Fibroblast of mammary gland (primary cell): ENCODE data around the gene ATP2A3.

Experiments used
- DNase-seq: peaks from one replicate; pipeline ENCODE4 v3.0.0-alpha.2; 2010; ENCODE audit warnings: low read depth
- H3K4me3 ChIP-seq: 2 replicates; pipeline ENCODE4 v1.5.1; 2011; ENCODE audit warnings: low read depth, mild to moderate bottlenecking, low read length, moderate library complexity; ENCODE audit not compliant: control insufficient read depth
- TF ChIP-seq, protein P1 (sequence below): conservative IDR thresholded peaks from 2 replicates; pipeline ENCODE4 v1.5.1; 2011; ENCODE audit warnings: low read depth, low read length, inconsistent platforms; ENCODE audit not compliant: control insufficient read depth, insufficient read depth

ATP2A3 gene

DNA sequence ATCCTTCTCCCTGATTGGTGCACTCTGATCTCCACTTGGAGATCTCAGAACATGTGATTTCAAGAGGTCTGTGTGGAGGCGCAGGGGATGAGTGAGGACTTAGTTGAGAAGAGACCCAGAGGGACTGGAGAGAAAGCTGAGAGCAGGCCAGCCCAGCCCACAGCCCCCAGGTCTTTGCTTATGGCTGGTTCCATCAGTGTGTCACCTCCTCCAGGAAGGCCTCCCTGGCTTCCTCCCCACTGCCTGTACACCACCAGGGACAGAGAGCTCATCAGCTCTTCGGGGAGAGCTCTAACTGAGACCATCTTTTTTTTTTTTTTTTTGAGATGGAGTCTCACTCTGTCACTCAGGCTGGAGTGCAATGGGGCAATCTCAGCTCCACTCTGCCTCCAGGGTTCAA is 51.4 kb downstream of the ATP2A3 start:
- H3K4me3 ChIP-seq = no peak overlapping the region
- no peak for DNase-seq
- TF ChIP-seq, protein P1, sequence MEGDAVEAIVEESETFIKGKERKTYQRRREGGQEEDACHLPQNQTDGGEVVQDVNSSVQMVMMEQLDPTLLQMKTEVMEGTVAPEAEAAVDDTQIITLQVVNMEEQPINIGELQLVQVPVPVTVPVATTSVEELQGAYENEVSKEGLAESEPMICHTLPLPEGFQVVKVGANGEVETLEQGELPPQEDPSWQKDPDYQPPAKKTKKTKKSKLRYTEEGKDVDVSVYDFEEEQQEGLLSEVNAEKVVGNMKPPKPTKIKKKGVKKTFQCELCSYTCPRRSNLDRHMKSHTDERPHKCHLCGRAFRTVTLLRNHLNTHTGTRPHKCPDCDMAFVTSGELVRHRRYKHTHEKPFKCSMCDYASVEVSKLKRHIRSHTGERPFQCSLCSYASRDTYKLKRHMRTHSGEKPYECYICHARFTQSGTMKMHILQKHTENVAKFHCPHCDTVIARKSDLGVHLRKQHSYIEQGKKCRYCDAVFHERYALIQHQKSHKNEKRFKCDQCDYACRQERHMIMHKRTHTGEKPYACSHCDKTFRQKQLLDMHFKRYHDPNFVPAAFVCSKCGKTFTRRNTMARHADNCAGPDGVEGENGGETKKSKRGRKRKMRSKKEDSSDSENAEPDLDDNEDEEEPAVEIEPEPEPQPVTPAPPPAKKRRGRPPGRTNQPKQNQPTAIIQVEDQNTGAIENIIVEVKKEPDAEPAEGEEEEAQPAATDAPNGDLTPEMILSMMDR = no peak

DNA sequence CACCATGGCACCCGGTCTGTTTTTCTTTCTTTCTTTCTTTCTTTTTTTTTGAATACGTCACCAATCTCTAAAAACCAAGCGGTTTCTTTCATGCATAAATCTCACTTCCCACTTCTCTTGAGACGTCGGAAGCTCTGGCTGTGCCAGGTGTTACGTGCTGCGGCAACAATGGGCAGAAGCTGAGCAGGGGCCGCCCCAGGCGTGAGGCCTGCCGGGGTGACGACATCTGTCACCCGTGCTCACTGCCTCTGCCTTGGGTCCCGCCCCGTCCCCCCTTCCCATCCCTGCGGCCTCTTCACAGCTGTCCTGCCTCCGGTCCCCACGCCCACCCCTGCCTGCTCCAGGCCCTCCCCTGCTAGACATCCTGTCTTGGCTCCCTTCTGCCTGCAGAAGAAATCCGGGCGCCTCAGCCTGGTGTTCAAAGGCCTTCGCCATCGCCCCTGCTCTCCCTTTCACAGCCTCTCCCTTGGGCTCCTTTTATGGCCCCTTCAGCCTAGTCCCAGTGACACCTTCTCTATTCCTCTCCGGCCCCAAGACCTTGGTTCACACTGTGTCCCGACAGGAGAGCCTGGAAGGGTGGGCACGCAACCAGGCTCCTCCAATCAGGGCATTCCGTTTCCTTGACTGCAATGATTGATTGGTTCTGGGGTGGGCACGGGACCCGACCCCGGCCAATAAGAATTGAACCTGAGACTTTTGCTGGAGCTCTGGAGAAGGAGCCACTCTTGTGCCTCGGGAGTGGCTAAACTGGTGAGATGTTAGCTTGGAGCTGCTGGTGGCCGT is 52.8 kb downstream of the ATP2A3 start:
- H3K4me3 ChIP-seq = no peak overlapping the region
- no peak for DNase-seq
- TF ChIP-seq, protein P1 = no peak

DNA sequence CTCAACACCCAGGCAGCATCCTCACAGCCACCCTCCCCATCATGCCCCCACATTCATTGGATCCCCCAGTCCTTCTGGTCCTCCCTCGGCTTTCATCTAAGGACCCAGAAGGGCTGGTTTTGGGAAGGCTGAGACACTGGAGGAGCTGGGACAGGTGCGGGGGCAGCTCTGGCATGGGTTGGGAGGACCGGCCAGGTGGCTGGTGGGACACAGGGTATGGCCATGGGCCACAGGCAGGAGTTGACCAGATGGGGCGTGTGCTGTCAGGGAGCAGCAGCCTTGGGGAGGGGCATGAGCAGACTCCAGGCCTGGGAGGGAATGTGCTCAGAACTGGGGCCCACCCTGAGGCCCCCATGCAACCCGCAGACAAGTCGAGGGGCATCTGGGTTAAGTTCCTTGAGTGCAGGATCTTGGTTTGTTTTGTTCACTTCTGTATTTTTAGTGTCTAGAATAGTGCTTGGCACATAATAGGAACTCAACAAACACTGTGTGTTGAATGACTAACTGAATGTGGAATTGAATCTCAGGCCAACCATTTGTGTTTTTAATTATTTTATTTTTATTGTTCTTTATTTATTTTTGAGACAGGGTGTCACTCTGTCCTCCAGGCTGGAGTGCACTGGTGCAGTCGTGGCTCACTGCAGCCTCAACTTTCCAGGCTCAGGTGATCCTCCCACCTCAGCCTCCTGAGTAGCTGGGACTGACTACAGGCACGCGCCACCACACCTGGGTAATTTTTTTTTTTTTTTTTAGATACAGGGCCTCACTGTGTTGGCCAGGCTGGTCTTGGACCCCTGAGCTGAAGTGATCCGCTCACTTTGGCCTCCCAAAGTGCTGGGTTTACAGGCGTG is 53.6 kb downstream of the ATP2A3 start:
- H3K4me3 ChIP-seq = no peak overlapping the region
- DNase-seq = no peak
- TF ChIP-seq, protein P1 = no peak

DNA sequence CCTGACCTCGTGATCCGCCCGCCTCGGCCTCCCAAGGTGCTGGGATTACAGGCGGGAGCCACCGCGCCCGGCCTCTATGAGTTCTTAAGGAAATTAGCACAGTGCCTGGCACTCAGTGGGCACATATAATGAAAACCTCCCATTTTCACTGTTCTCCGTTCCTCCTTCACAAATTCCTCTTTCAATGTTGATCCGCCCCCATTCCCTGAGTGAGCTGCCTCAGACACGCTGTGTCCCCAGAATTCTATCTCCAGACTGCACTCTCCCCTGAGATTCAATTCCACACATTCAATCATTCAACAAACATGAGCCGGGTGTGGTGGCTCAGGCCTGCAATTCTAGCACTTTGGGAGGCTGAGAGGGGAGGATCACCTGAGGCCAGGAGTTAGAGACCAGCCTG is 55.0 kb downstream of the ATP2A3 start:
- DNase-seq = no peak
- TF ChIP-seq, protein P1 = no peak
- H3K4me3 ChIP-seq = no peak overlapping the region

DNA sequence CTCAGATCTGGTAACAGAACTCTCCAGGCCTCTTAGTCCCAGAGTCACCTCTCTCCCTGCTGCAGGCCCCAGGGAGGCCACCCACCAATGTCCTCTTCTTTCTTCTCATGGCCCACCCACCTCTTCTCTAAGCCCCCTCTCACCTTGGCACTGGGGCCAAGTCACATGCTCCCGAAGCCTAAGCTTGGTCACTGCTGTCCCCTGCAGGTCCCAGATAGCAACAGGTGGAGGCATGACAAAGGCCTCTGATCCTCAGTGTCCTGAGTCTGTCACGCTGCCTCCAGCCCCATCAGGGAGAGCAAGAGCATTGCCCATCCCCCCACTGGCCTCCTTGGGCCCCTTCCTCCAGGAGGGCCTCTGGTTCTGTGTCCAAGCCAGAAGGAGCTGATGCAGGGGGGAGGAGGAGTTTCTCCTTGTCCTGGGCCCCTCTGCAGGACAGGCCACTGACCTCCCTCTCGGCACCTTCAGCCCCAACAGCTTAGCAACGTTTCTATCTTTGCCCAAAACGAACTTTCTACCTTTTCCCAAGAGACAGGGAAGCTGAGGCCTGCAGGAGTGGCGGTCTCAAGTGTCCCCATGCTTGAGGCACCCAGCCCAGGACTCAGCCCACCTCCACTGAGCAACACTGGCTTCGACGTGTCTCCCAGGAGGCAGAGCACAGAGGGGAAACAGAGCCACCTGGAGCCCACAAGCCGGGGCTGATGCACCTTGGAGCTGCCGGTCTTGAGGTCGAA is 56.6 kb downstream of the ATP2A3 start:
- no peak for DNase-seq
- no peak overlapping the region for H3K4me3 ChIP-seq
- TF ChIP-seq, protein P1 = no peak

DNA sequence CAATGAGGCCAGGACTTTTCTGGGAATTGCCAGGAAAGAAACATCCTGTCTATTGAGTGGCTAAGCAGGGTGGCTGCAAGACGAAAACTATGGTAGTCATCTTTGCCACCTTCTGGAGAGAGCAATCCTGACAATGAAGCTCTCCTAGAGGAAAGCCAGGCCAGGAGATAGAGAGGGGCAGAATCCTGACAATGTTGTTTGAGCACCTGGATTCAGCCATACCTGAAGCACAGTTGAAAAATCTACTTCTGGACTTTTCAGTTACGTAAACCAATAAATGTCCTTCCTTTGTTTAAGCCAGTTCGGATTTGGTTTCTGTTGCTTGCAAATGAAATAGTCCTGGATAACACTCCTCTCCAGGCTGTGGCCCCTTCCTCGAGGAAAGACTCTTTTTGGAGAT is 57.4 kb downstream of the ATP2A3 start:
- TF ChIP-seq, protein P1 = no peak
- DNase-seq = no peak
- no peak overlapping the region for H3K4me3 ChIP-seq
